Measurements from ENCODE around the gene LRRC70. TPM values are rescaled to one million over a fixed set of nuclear protein-coding genes. Genes with fewer than 3 reads are reported as not detected.

LRRC70 gene
- total and polyA plus RNA-seq, 2 of the 8 experiments (the other 6 are each of a cell fraction or from before 2014, with no cell fraction given) = 0.62 to 0.67 TPM

DNA sequence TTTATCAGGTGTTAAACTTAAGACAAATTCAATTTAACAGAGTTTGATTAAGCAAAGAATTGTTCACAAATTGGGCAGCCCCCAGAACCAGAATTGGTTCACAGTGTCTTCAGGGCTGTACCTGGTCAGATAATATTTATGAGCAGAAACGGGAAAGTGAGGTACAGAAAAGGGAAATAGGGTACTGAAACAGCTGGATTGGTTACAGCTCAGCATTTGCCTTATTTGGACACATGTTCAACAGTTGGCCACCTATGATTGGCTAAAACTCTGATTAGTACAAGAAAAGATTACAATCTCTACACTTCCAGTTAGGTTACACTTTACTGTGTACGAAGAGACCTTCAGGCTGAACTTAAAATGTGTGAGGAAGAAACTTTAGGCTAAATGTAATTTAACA lies 18.7 kb downstream of the LRRC70 start:
- Histone ChIP-seq H3K14ac (ENCODE audit: insufficient read length) (no peak overlapping the region), H2BK15ac (ENCODE audit: low read length) (no peak overlapping the region), H4K91ac (replicated peaks; ENCODE audit: insufficient read length, low read length) (no peak overlapping the region), H2BK12ac (ENCODE audit: low read depth, low read length) (no peak overlapping the region), H2AK5ac (ENCODE audit: low read depth, low read length) (no peak overlapping the region), H2AFZ (ENCODE audit: low read length) (no peak overlapping the region), H3K4ac (replicated peaks; ENCODE audit: insufficient read length, low read depth, low read length) (no peak overlapping the region), H3K79me1 (ENCODE audit: low read depth, low read length) (no peaks in the 10 kb centered on the region), H3K9ac (replicated peaks in 1 of 4; ENCODE audit: extremely low read depth in 1 of 4, low read depth in 3 of 4, low read length in 3 of 4) (no peak overlapping the region), H3K56ac (replicated peaks; ENCODE audit: insufficient read length, low read depth, low read length) (no peak overlapping the region), H3K9me3 (ENCODE audit: insufficient read depth in 2 of 2, low read depth in 1 of 2, low read length in 1 of 2) (no peaks in the 10 kb centered on the region), H4K20me1 (replicated peaks in 1 of 2; ENCODE audit: control insufficient read depth in 1 of 2, insufficient read depth in 2 of 2, low read length in 2 of 2) (no peaks in the 10 kb centered on the region), H3K27ac (ENCODE audit: low read depth, low read length) (no peak overlapping the region), H3K4me3 (ENCODE audit: extremely low read depth in 1 of 4, insufficient read depth in 2 of 4, low read depth in 3 of 4, low read length in 4 of 4) (no peak overlapping the region), H4K5ac (ENCODE audit: insufficient read length, low read depth, low read length) (no peak overlapping the region), H2BK5ac (ENCODE audit: low read depth, low read length) (no peak overlapping the region), H2BK120ac (replicated peaks; ENCODE audit: low read depth, low read length) (no peak overlapping the region), H3K18ac (ENCODE audit: extremely low read depth, low read length) (no peak overlapping the region), H3K36me3 (ENCODE audit: control insufficient read depth in 2 of 4, insufficient read depth in 4 of 4, low read length in 3 of 4) (no peaks in the 10 kb centered on the region; a peak in 1 of 8 replicates), H3K4me2 (ENCODE audit: insufficient read depth in 1 of 2, low read depth in 2 of 2, low read length in 2 of 2) (no peak overlapping the region), H3K27me3 (replicated peaks in 1 of 4; ENCODE audit: control insufficient read depth in 3 of 4, extremely low read depth in 1 of 4, insufficient read depth in 3 of 4, low read length in 3 of 4) (no peaks in the 10 kb centered on the region), H4K8ac (ENCODE audit: extremely low read depth, insufficient read depth, low read length) (no peak overlapping the region), H3K23me2 (ENCODE audit: low read depth, low read length) (no peaks in the 10 kb centered on the region), H3K4me1 (replicated peaks in 1 of 4; ENCODE audit: control insufficient read depth in 3 of 4, insufficient read depth in 4 of 4, low read length in 3 of 4) (peaks cover 0 to 10% (median 0%) of the 10 kb centered on the region in 4 experiments; a peak in 2 of 7 replicates), H2BK20ac (ENCODE audit: low read length) (no peak overlapping the region), H3K23ac (ENCODE audit: insufficient read length) (no peak overlapping the region), H3K79me2 (ENCODE audit: control insufficient read depth in 1 of 2, insufficient read depth in 2 of 2, low read length in 2 of 2) (no peaks in the 10 kb centered on the region)
- TF ChIP-seq FOSL1 (IDR thresholded peaks at IDR 0.05; ENCODE audit: insufficient read depth, low read depth, low read length) = no peak
- no peak for TF ChIP-seq POLR2A (IDR thresholded peaks at IDR 0.05; ENCODE audit: control extremely low read depth in 1 of 2, low read depth in 2 of 2, low read length in 2 of 2)
- ChIA-PET POLR2A (ENCODE audit: partially characterized antibody) (no interaction called here), CTCF (ENCODE audit: partially characterized antibody) (no interaction called here)
- WGBS, 2 experiments (ENCODE audit: extremely low coverage in 1 of 2, insufficient coverage in 1 of 2, insufficient read length in 1 of 2, insufficient replicate concordance in 2 of 2, low coverage in 1 of 2, low lambda C conversion rate in 2 of 2, missing lambda C conversion rate in 1 of 2) = 97% methylated on average over 2 of the region's 2 CpGs; no CpG with 5 or more reads in 1 of the 2 experiments
- DNase-seq (ENCODE audit: low read depth in 1 of 2, low spot score in 2 of 2) = no peak
- FAIRE-seq = no peak
